LNCAP (cell line): ENCODE data around the gene CCN5.

Experiments
- CTCF ChIP-seq: fragments of 450-650 bp; IDR thresholded peaks from 2 replicates; pipeline ENCODE4 v1.5.1; 2017; ENCODE audit warnings: mild to moderate bottlenecking

The CCN5 gene

GRCh38 chr20:44754554-44754953 lies 39.4 kb downstream of the CCN5 start:
- TF ChIP-seq CTCF, result no peak

GRCh38 chr20:44756011-44756688 lies 41.0 kb downstream of the CCN5 start:
- no peak for TF ChIP-seq CTCF

GRCh38 chr20:44756956-44757355 lies 41.8 kb downstream of the CCN5 start:
- no peak for TF ChIP-seq CTCF

- TF ChIP-seq CTCF, result no peak
These were observed 43.3 kb downstream of the CCN5 start for GRCh38 chr20:44758247-44759101.

- TF ChIP-seq CTCF, result no peak
These were observed 44.4 kb downstream of the CCN5 start for GRCh38 chr20:44759595-44759994.

- TF ChIP-seq CTCF, result no peak
These were observed 46.3 kb downstream of the CCN5 start for GRCh38 chr20:44761423-44761822.

GRCh38 chr20:44762466-44763140 lies 47.4 kb downstream of the CCN5 start:
- no peak for TF ChIP-seq CTCF
